Muscle of back (tissue), 11 donors: ENCODE results near the gene KARS1. TPM values are rescaled to one million over a fixed set of nuclear protein-coding genes. Genes with fewer than 3 reads are reported as not detected.

Source experiments
- DNase-seq, 3 donors: peaks; one replicate each; pipeline versions ENCODE4 v3.0.0 to v3.0.0-alpha.2; 2013
- polyA plus RNA-seq, 10 donors: library from polyadenylated mRNA; unstranded; fragments of 120-200 nt; gene quantifications; one replicate each; pipeline ENCODE4 v1.2.1, GENCODE V29; 2013; ENCODE audit not compliant: insufficient read length in 10 of 10

The KARS1 gene
- polyA plus RNA-seq, 10 donors: 108 to 136 (median 128) TPM

- DNase-seq: no peak
Observed at GRCh38 chr16:75628351-75628750, 19.1 kb downstream of the KARS1 start.

GRCh38 chr16:75627851-75628250 is 19.6 kb downstream of the KARS1 start:
- DNase-seq: no peak

GRCh38 chr16:75626806-75627205 is 20.7 kb downstream of the KARS1 start:
- no peak for DNase-seq

GRCh38 chr16:75624921-75625334 is 22.5 kb downstream of the KARS1 start:
- no peak for DNase-seq

GRCh38 chr16:75622761-75623605 is 24.5 kb downstream of the KARS1 start, which contains the start of gene ADAT1:
Gene ADAT1 (minus strand): TSS chr16:75623281. CDS start chr16:75620799, 2,482 bp downstream.
- DNase-seq: peak; percentile 98 to 99 (median 99)

- DNase-seq: peak; percentile 7 to 68 (median 27)
Observed at GRCh38 chr16:75621170-75621477, 26.3 kb downstream of the KARS1 start.

GRCh38 chr16:75620326-75621169 is 26.9 kb downstream of the KARS1 start:
- DNase-seq: no peak

GRCh38 chr16:75618780-75619179 is 28.7 kb downstream of the KARS1 start:
- DNase-seq: no peak

- DNase-seq: no peak
Observed at GRCh38 chr16:75617121-75617520, 30.3 kb downstream of the KARS1 start.

- no peak for DNase-seq
Observed at GRCh38 chr16:75616521-75617010, 30.9 kb downstream of the KARS1 start.

GRCh38 chr16:75615619-75616018 is 31.8 kb downstream of the KARS1 start:
- no peak for DNase-seq

GRCh38 chr16:75614066-75614897 is 33.2 kb downstream of the KARS1 start:
- no peak for DNase-seq

GRCh38 chr16:75606507-75606906 is 41.0 kb downstream of the KARS1 start:
- no peak for DNase-seq

- no peak for DNase-seq
Observed at GRCh38 chr16:75603241-75603640, 44.2 kb downstream of the KARS1 start.

GRCh38 chr16:75599452-75600277 is 47.8 kb downstream of the KARS1 start:
- DNase-seq: no peak

GRCh38 chr16:75593825-75594820 is 53.3 kb downstream of the KARS1 start:
- peak in 2 of 3 donors; percentile 27 to 46 for DNase-seq

- peak in 1 of 3 donors; percentile 18 for DNase-seq
Observed at GRCh38 chr16:75593308-75593707, 54.2 kb downstream of the KARS1 start.

GRCh38 chr16:75591927-75592326 is 55.5 kb downstream of the KARS1 start:
- peak; percentile 24 to 69 (median 60) for DNase-seq
